ENCODE data around the gene WNT2B. TPM values are rescaled to one million over a fixed set of nuclear protein-coding genes. Genes with fewer than 3 reads are reported as not detected.

Gene WNT2B
- total RNA-seq, 1 donor from 2014 or later = 4.4 TPM

- no peak for ATAC-seq
Measured at GRCh38 chr1:112505400-112505785, 3.4 kb upstream of the WNT2B start.

- no peak for ATAC-seq
Measured at GRCh38 chr1:112505878-112506277, 2.9 kb upstream of the WNT2B start.

- no peak for ATAC-seq
Measured at GRCh38 chr1:112506306-112506705, 2.5 kb upstream of the WNT2B start.

- no peak for ATAC-seq
Measured at GRCh38 chr1:112506731-112507130, 2.0 kb upstream of the WNT2B start.

- no peak for ATAC-seq
Measured at GRCh38 chr1:112507336-112507735, 1.4 kb upstream of the WNT2B start.

- peak; percentile 8 for ATAC-seq
Measured at GRCh38 chr1:112507921-112508277, 866 bp upstream of the WNT2B start.

- ATAC-seq = peak; percentile 33
Measured at GRCh38 chr1:112509005-112509659, 367 bp downstream of the WNT2B start.

- ATAC-seq = no peak
Measured at GRCh38 chr1:112509660-112510178, 954 bp downstream of the WNT2B start.

- no peak for ATAC-seq
Measured at GRCh38 chr1:112510340-112510739, 1.6 kb downstream of the WNT2B start.

GRCh38 chr1:112511897-112512296, 3.1 kb downstream of the WNT2B start:
- no peak for ATAC-seq

- peak; percentile 81 for ATAC-seq
Measured at GRCh38 chr1:112513112-112513870, 4.5 kb downstream of the WNT2B start.

GRCh38 chr1:112514901-112515300, 6.1 kb downstream of the WNT2B start:
- no peak for ATAC-seq

- no peak for ATAC-seq
Measured at GRCh38 chr1:112515311-112516009, 6.7 kb downstream of the WNT2B start.

- no peak for ATAC-seq
Measured at GRCh38 chr1:112516141-112516540, 7.4 kb downstream of the WNT2B start.

- peak; percentile 82 for ATAC-seq
Measured at GRCh38 chr1:112517231-112517630, 8.5 kb downstream of the WNT2B start.

- no peak for ATAC-seq
Measured at GRCh38 chr1:112517646-112518045, 8.9 kb downstream of the WNT2B start.

GRCh38 chr1:112518186-112518585, 9.4 kb downstream of the WNT2B start:
- no peak for ATAC-seq

GRCh38 chr1:112520166-112520565, 11.4 kb downstream of the WNT2B start:
- no peak for ATAC-seq

GRCh38 chr1:112522621-112523020, 13.9 kb downstream of the WNT2B start:
- no peak for ATAC-seq

- ATAC-seq = no peak
Measured at GRCh38 chr1:112524251-112524650, 15.5 kb downstream of the WNT2B start.

- ATAC-seq = no peak
Measured at GRCh38 chr1:112524986-112525385, 16.2 kb downstream of the WNT2B start.

GRCh38 chr1:112527266-112528010, 18.7 kb downstream of the WNT2B start:
- ATAC-seq = no peak

GRCh38 chr1:112528076-112528475, 19.3 kb downstream of the WNT2B start:
- ATAC-seq = no peak

Data from esophagus mucosa (tissue), 1 donor.